ENCODE measurements around the gene ERLIN1.

- TF ChIP-seq CTCF (IDR thresholded peaks at IDR 0.05) (no peak), MAX (CRISPR knock-in tag; IDR thresholded peaks at IDR 0.05) (no peak)
Measured at GRCh38 chr10:100109670-100110069, 76.2 kb downstream of the ERLIN1 start.

All from WTC11 (cell line).